Glutamatergic neuron (in vitro differentiated cells): ENCODE data around the gene MRPL28. TPM values are rescaled to one million over a fixed set of nuclear protein-coding genes. Genes with fewer than 3 reads are reported as not detected.
A peak's percentile ranks its signal among the peaks of the same experiment; 100 is the strongest.

ENCODE experiments used
- DNase-seq: peaks from one replicate; pipeline ENCODE4 v3.0.0; 2022
- H3K27ac Mint-ChIP-seq: one replicate; pipeline ENCODE4 v1.8.0; 2020; ENCODE audit warnings: mild to moderate bottlenecking, mixed read lengths, inconsistent platforms; ENCODE audit not compliant: unreplicated experiment
- H3K27me3 Mint-ChIP-seq: one replicate; pipeline ENCODE4 v1.8.0; 2020; ENCODE audit warnings: mild to moderate bottlenecking, moderate library complexity, mixed read lengths, inconsistent platforms; ENCODE audit not compliant: unreplicated experiment
- H3K36me3 Mint-ChIP-seq: one replicate; pipeline ENCODE4 v1.8.0; 2020; ENCODE audit warnings: mild to moderate bottlenecking, mixed read lengths, inconsistent platforms; ENCODE audit not compliant: unreplicated experiment
- H3K4me1 Mint-ChIP-seq: one replicate; pipeline ENCODE4 v1.8.0; 2020; ENCODE audit warnings: mild to moderate bottlenecking, low read depth, mixed read lengths, inconsistent platforms; ENCODE audit not compliant: unreplicated experiment
- H3K4me3 Mint-ChIP-seq: one replicate; pipeline ENCODE4 v1.8.0; 2020; ENCODE audit warnings: mild to moderate bottlenecking, mixed read lengths, inconsistent platforms; ENCODE audit not compliant: unreplicated experiment
- H3K9me3 Mint-ChIP-seq: one replicate; pipeline ENCODE4 v1.8.0; 2020; ENCODE audit warnings: mild to moderate bottlenecking, moderate library complexity, mixed read lengths, inconsistent platforms; ENCODE audit not compliant: unreplicated experiment
- CTCF ChIP-seq: fragments of 200-600 bp; sonication (generic); IDR thresholded peaks from one replicate; pipeline ENCODE4 v1.5.0; 2021; ENCODE audit not compliant: partially characterized antibody, unreplicated experiment
- total RNA-seq: library from RNA; stranded (reverse); fragmentation: NEBNext Ultra II Directional; extraction: Animal tissue kit (Norgen Biotek cat#: 25700); gene quantifications from one replicate; pipeline ENCODE4 v1.2.1, GENCODE V29; 2021; ENCODE audit not compliant: unreplicated experiment

MRPL28 gene
- total RNA-seq, 1 donor from 2014 or later, result 69.6 TPM

GRCh38 chr16:400061-400591 is 29.8 kb upstream of the MRPL28 start:
- Mint-ChIP-seq H3K27me3 (peaks cover 9% of the 10 kb centered on the region), H3K9me3 (peaks cover 6% of the 10 kb centered on the region), H3K4me3 (peak overlapping the region; percentile 81), H3K27ac (peak overlapping the region; percentile 75), H3K36me3 (no peaks in the 10 kb centered on the region), H3K4me1 (peaks cover 8% of the 10 kb centered on the region)
- DNase-seq, result no peak
- no peak for TF ChIP-seq CTCF

- TF ChIP-seq CTCF, result no peak
- H3K36me3 Mint-ChIP-seq, result no peaks in the 10 kb centered on the region
Measured at GRCh38 chr16:399340-400019, 29.1 kb upstream of the MRPL28 start.

GRCh38 chr16:398561-399339 is 28.4 kb upstream of the MRPL28 start:
- H3K36me3 Mint-ChIP-seq, result no peaks in the 10 kb centered on the region
- H3K4me3 Mint-ChIP-seq, result peak overlapping the region; percentile 59
- DNase-seq, result no peak
- peaks cover 8% of the 10 kb centered on the region for H3K4me1 Mint-ChIP-seq
- peaks cover 9% of the 10 kb centered on the region for H3K27me3 Mint-ChIP-seq
- no peak for TF ChIP-seq CTCF
- no peak overlapping the region for H3K27ac Mint-ChIP-seq
- peaks cover 6% of the 10 kb centered on the region for H3K9me3 Mint-ChIP-seq

More at GRCh38 chr16:399340-400019, 29.1 kb upstream of the MRPL28 start:
- no peak overlapping the region for H3K27ac Mint-ChIP-seq
- no peak for DNase-seq
- H3K4me1 Mint-ChIP-seq, result peaks cover 8% of the 10 kb centered on the region
- peaks cover 6% of the 10 kb centered on the region for H3K9me3 Mint-ChIP-seq
- peaks cover 9% of the 10 kb centered on the region for H3K27me3 Mint-ChIP-seq
- no peak overlapping the region for H3K4me3 Mint-ChIP-seq

GRCh38 chr16:397736-398332 is 27.5 kb upstream of the MRPL28 start:
- no peaks in the 10 kb centered on the region for H3K36me3 Mint-ChIP-seq
- peaks cover 6% of the 10 kb centered on the region for H3K9me3 Mint-ChIP-seq
- no peak for TF ChIP-seq CTCF
- DNase-seq, result peak; percentile 89
- H3K4me1 Mint-ChIP-seq, result peaks cover 8% of the 10 kb centered on the region
- H3K4me3 Mint-ChIP-seq, result peak overlapping the region; percentile 59
- peaks cover 9% of the 10 kb centered on the region for H3K27me3 Mint-ChIP-seq
- H3K27ac Mint-ChIP-seq, result no peak overlapping the region
